Heart left ventricle (tissue), 16 donors: ENCODE data around the gene WDR38. TPM values are rescaled to one million over a fixed set of nuclear protein-coding genes. Genes with fewer than 3 reads are reported as not detected.
A peak's percentile ranks its signal among the peaks of the same experiment; 100 is the strongest.

Experiments used
- ATAC-seq, 4 donors: fragments of 200-7000 bp; cut with Tn5 transposase; one replicate each; pipeline ENCODE4 v1.9.1; 2020 to 2022; ENCODE audit warnings: moderate library complexity in 4 of 4, mild to moderate bottlenecking in 3 of 4, moderate number of reproducible peaks in 1 of 4
- DNase-seq, 5 donors: peaks; one replicate each; pipeline ENCODE4 v3.0.0-alpha.2; 2020
- H3K27ac ChIP-seq, 12 donors: fragments of 200-600 bp; sonication (generic) in 4 of 12; one replicate each; pipeline versions ENCODE4 v1.5.0 to v1.8.0; 2016 to 2022; ENCODE audit warnings: mild to moderate bottlenecking in 2 of 12
- H3K27me3 ChIP-seq, 9 donors: fragments of 200-600 bp; sonication (generic) in 2 of 9; one replicate each; pipeline versions ENCODE4 v1.5.1 to v1.8.0; 2016 to 2022; ENCODE audit warnings: mild to moderate bottlenecking in 3 of 9
- H3K36me3 ChIP-seq, 9 donors: fragments of 200-600 bp; sonication (generic) in 2 of 9; one replicate each; pipeline versions ENCODE4 v1.5.0 to v1.8.0; 2018 to 2022; ENCODE audit warnings: mild to moderate bottlenecking in 2 of 9
- H3K4me1 ChIP-seq, 12 donors: fragments of 200-600 bp; sonication (generic) in 4 of 12; one replicate each; pipeline versions ENCODE4 v1.5.0 to v1.8.0; 2016 to 2022; ENCODE audit warnings: mild to moderate bottlenecking in 3 of 12
- H3K4me3 ChIP-seq, 12 donors: fragments of 200-600 bp; sonication (generic) in 4 of 12; one replicate each; pipeline versions ENCODE4 v1.5.0 to v1.8.0; 2017 to 2022; ENCODE audit warnings: mild to moderate bottlenecking in 9 of 12, moderate library complexity in 4 of 12
- H3K9me3 ChIP-seq, 12 donors: fragments of 200-600 bp; sonication (generic) in 4 of 12; one replicate each; pipeline versions ENCODE4 v1.5.0 to v1.8.0; 2016 to 2022; ENCODE audit warnings: mild to moderate bottlenecking in 1 of 12
- POLR2A ChIP-seq, 2 donors: fragments of 450-650 bp; IDR thresholded peaks; one replicate each; pipeline ENCODE4 v1.6.1; 2017; ENCODE audit warnings: antibody characterized with exemption in 2 of 2, mild to moderate bottlenecking in 2 of 2, moderate library complexity in 2 of 2
- WGBS, 4 donors: extraction: QIAGEN DNeasy Blood & Tissue Kit in 2 of 4; methylation state at CpG; one replicate each; pipeline versions ENCODE4 v1.1.5 to v1.1.7; 2013 to 2018; 5-methylcytosine and 5-hydroxymethylcytosine counted together
- intact Hi-C, 10 donors: fragments of 100-400 bp; cut with DNase I; formaldehyde crosslinking; loops; one replicate each; pipeline versions ENCODE4 v1.11.1 to v1.14.2; 2022
- polyA plus RNA-seq, 2 donors: library from polyadenylated mRNA; stranded (reverse); fragments of 200-250 nt; gene quantifications; one replicate each; pipeline ENCODE4 v1.2.3, GENCODE V29; 2013
- total RNA-seq, 9 donors: library from RNA; depleted of rRNA in 2 of 9; stranded (reverse); fragments of >200 nt in 2 of 9; fragmentation: NEBNext Ultra II Directional in 3 of 9; extraction: Animal tissue kit (Norgen Biotek cat#: 25700) in 3 of 9; gene quantifications; one replicate each; pipeline versions ENCODE4 v1.1.0 to v1.2.4, GENCODE V29; 2016 to 2023
- TF ChIP-seq, protein P1 (sequence below), 12 donors: fragments of 200-600 bp; sonication (generic) in 4 of 12; IDR thresholded peaks; one replicate each; pipeline versions ENCODE4 v1.5.0 to v1.8.0; 2018 to 2022; ENCODE audit warnings: antibody characterized with exemption in 12 of 12, mild to moderate bottlenecking in 5 of 12
- donor health status: ischemic (EF 13 %, LVEDD 7.1; RV severe dilation, severe dysfunction).
- donor health status: healthy with polysubstance abuse.
- donor health status: DM: no; HTN: yes; CAD: no.
- donor health status: DM: no; HTN: no; CAD: no.
- donor health status: ischemic (EF 25% LVEDD 6.9; RV normal size, moderate dysfunction).
- donor health status: ischemic (EF 25% LVEDD 5.7; RV mildly dilated, moderate dysfunction).
- donor health status: healthy.
- donor health status: DM: yes; HTN: yes; CAD: no.
- donor health status: ischemic (EF 35%, LVEDD 5.7; RV mildly dilated, moderate dysfunction).
- donor health status: nonischemic (EF 11% LVEDD 7.7; RV severe dilation, severe dysfunction).
- donor health status: DM: yes; HTN: yes; CAD: no.
- donor health status: PGD.
- donor health status: ischemic (EF 29% LVEDD 5.4; RV normal size, mild dysfunction).
- donor health status: nonischemic (EF 23%, LVEDD 6.1; RV moderate dilation, normal function).

WDR38 gene
- total and polyA plus RNA-seq, 11 donors = 0.07 to 0.15 TPM; not detected in 9

GRCh38 chr9:124854822-124855221, 1.6 kb downstream of the WDR38 start:
- peaks cover 0 to 38% (median 33%) of the 10 kb centered on the region in 9 donors for H3K36me3 ChIP-seq
- intact Hi-C loops = loop anchor here in 2 of 10 donors (10.0 kb wide), 2 partner anchors 230 to 290 kb away; partner anchors contain the start of gene SCAI (in 1 of the 2)
- no peaks in the 10 kb centered on the region for H3K9me3 ChIP-seq
- H3K4me3 ChIP-seq = no peak overlapping the region
- ATAC-seq = no peak
- H3K27me3 ChIP-seq = no peaks in the 10 kb centered on the region
- H3K4me1 ChIP-seq = peaks cover 0 to 49% (median 25%) of the 10 kb centered on the region in 12 donors
- no peak for DNase-seq
- TF ChIP-seq, protein P1, sequence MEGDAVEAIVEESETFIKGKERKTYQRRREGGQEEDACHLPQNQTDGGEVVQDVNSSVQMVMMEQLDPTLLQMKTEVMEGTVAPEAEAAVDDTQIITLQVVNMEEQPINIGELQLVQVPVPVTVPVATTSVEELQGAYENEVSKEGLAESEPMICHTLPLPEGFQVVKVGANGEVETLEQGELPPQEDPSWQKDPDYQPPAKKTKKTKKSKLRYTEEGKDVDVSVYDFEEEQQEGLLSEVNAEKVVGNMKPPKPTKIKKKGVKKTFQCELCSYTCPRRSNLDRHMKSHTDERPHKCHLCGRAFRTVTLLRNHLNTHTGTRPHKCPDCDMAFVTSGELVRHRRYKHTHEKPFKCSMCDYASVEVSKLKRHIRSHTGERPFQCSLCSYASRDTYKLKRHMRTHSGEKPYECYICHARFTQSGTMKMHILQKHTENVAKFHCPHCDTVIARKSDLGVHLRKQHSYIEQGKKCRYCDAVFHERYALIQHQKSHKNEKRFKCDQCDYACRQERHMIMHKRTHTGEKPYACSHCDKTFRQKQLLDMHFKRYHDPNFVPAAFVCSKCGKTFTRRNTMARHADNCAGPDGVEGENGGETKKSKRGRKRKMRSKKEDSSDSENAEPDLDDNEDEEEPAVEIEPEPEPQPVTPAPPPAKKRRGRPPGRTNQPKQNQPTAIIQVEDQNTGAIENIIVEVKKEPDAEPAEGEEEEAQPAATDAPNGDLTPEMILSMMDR (IDR thresholded peaks at IDR 0.05) = no peak
- TF ChIP-seq POLR2A (IDR thresholded peaks at IDR 0.05) = no peak
- WGBS, 4 donors = 69 to 74% (median 72%) methylated on average over 7 of the region's 7 CpGs
- no peak overlapping the region for H3K27ac ChIP-seq

DNA sequence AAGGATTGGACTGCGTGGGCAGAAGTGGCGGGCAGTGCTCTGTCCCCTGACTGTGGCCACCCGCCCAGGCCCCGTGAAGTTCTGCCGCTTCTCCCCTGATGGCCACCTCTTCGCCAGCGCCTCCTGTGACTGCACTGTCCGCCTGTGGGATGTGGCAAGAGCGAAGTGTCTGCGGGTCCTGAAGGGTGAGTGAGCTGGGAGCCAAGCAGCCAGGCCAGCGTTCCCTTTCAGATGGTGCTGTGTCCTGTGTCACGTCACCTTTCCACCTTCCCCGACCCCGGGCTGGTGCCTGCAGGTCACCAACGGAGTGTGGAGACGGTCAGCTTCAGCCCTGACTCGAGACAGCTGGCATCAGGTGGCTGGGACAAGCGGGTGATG, 2.3 kb downstream of the WDR38 start:
- Histone ChIP-seq H3K4me3 (no peak overlapping the region), H3K9me3 (no peaks in the 10 kb centered on the region), H3K27ac (no peak overlapping the region), H3K4me1 (peaks cover 0 to 51% (median 32%) of the 10 kb centered on the region in 12 donors), H3K36me3 (peaks cover 0 to 45% (median 41%) of the 10 kb centered on the region in 9 donors), H3K27me3 (no peaks in the 10 kb centered on the region)
- intact Hi-C loops = loop anchor here in 2 of 10 donors (10.0 kb wide), 2 partner anchors 231 to 289 kb away; partner anchors contain the start of gene SCAI (in 1 of the 2)
- DNase-seq (no peak), ATAC-seq (no peak)
- TF ChIP-seq, protein P1 (IDR thresholded peaks at IDR 0.05) = no peak
- no peak for TF ChIP-seq POLR2A (IDR thresholded peaks at IDR 0.05)
- WGBS, 4 donors = 83 to 85% (median 84%) methylated on average over 18 of the region's 18 CpGs

DNA sequence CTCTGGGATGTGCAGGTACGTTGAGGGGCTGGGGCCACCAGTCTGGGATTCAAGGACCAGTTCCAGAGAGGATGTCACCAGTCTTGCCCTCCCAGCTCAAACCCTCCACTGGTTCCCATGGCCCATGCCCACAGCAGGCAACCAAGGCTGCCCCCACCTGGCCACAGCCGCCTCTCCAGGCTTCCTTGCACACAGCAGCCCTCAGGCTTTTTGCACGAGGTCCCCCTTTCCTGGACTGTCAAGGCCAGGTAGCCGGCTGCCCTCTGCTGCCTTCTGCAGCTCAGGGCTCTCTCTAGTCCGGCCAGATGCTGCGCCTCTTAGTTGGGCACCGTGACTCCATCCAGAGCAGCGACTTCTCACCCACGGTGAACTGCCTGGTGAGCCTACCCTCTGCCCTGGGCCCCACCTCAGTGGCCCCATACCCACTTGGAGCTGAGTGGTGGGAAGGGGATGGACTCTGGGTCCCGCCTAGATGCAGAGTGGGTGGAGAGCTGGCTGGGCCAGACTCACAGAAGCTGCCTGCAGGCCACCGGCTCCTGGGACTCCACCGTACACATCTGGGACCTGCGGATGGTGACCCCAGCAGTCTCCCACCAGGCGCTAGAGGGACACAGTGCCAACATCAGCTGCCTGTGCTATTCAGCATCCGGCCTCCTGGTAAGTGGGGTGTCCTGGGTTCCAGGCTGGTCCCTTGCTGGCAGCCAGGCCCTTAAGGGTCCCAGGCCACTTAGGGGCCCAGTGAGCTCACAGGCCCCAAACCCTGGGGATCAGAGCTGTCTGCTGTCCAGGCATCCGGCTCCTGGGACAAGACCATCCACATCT, 2.9 kb downstream of the WDR38 start:
- no peak overlapping the region for H3K27ac ChIP-seq
- no peak for TF ChIP-seq POLR2A (IDR thresholded peaks at IDR 0.05)
- TF ChIP-seq, protein P1 (IDR thresholded peaks at IDR 0.05) = peak in 6 of 12 donors; percentile 7 to 31 (median 21)
- H3K27me3 ChIP-seq = no peaks in the 10 kb centered on the region
- DNase-seq (no peak), ATAC-seq (no peak)
- H3K9me3 ChIP-seq = no peaks in the 10 kb centered on the region
- no peak overlapping the region for H3K4me3 ChIP-seq
- intact Hi-C loops = loop anchor here in 2 of 10 donors (10.0 kb wide), 2 partner anchors 231 to 289 kb away; partner anchors contain the start of gene SCAI (in 1 of the 2)
- H3K4me1 ChIP-seq = peaks cover 0 to 51% (median 38%) of the 10 kb centered on the region in 12 donors
- peaks cover 0 to 48% (median 42%) of the 10 kb centered on the region in 9 donors for H3K36me3 ChIP-seq
- whole genome bisulfite sequencing, 4 donors = 63 to 73% (median 67%) methylated on average over 12 to 16 of the region's 16 CpGs

- H3K27me3 ChIP-seq = no peaks in the 10 kb centered on the region
- H3K36me3 ChIP-seq = peaks cover 0 to 48% (median 42%) of the 10 kb centered on the region in 9 donors
- WGBS, 4 donors = 89 to 92% (median 91%) methylated on average over 24 of the region's 24 CpGs
- DNase-seq = no peak
- no peaks in the 10 kb centered on the region for H3K9me3 ChIP-seq
- H3K4me1 ChIP-seq = peaks cover 0 to 45% (median 33%) of the 10 kb centered on the region in 12 donors
- TF ChIP-seq POLR2A (IDR thresholded peaks at IDR 0.05) = no peak
- TF ChIP-seq, protein P1 (IDR thresholded peaks at IDR 0.05) = no peak
- ATAC-seq = no peak
- intact Hi-C loops = loop anchor here in 2 of 10 donors (10.0 kb wide), 2 partner anchors 233 to 287 kb away; partner anchors contain the start of gene SCAI (in 1 of the 2)
- H3K4me3 ChIP-seq = no peak overlapping the region
- H3K27ac ChIP-seq = no peak overlapping the region
Measured at GRCh38 chr9:124857533-124858162, 4.4 kb downstream of the WDR38 start.
